ENCODE results near the gene C1QL4.
"Not testable (repeated sequence)": the region's sequence is repeated elsewhere in the genome, so short reads cannot be mapped to it uniquely, and the experiment has no call there.

Gene C1QL4

GRCh38 chr12:49347311-49348193, 10.6 kb upstream of the C1QL4 start:
- peak; percentile 78 for DNase-seq

DNA sequence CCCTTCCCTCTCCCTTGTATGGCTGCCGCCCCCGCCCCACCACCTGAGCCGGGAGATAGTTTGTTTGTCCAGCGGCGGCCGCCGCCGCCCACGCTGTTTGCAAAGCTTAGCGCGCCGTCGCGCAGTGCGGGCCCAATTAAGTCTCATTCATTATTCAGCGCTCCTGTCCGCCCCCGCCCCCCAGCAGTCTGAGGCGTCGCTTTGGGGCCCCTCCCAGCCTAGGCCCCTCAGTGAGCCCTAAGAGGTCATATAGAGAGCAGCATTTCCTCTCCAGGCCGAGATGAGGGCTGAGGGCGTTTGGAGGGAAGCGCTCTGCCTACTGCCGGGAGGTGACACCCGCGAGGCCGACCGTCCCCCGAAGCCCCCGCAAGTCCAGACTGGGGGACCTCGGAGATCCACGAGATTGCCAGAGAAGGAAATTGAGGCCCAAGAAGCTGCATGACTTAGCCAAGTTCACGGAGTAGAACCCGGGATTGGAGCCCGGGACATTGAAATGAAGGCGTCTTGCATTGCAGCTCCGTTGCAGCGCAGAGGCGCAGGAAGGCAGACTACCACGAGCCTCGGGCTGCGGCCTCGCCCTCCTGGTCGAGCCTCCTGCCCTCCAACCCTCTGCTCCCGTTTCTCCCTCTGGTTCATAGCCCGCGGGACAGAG, 9.8 kb upstream of the C1QL4 start, which contains the start of gene DNAJC22:
DNAJC22 (plus strand) TSS at position 230 of the 652 bp plus-strand sequence. CDS start 1,985 bp downstream, outside the sequence.
- DNase-seq, result no peak

DNA sequence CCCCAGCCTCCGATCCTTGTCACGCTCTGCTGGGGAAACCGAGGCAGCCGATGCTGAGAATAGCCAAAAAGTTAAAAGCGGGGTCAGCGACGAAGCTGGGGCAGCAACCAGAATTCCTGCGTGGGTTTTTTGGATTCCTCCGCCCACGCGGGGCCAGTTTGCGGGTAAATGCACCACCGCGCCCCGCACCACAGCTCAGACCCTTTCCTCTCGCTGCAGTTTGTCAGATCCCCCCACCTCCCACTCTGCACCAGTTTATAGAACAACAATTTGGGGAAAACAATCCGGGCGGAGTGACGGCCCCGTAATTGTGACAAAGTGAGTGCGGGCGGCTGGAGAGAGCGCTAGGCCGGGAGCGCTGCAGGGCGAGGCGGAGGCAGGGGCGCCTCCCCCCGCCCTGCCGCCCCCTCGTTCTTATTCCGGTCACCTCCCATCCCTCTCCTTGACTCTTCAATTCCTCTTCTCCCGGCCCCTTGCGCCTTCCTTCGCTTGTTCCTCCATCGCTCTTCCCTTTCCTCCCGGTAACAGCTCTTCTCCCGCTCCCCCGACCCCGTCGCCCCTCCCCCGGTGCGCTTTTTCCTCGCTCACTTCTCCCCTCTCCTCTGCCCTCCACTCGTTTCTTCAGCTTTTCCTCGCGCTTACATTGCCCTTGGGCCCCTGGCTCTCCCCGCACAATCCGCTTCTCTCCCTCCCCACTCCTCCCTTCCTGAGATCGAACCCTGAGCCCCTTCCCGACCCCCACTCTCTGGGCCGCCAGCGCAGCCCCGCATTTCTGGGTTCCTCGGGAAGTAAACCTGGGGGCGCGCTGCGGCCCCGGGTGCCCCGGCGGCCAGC, 9.1 kb upstream of the C1QL4 start:
- no peak for DNase-seq

DNA sequence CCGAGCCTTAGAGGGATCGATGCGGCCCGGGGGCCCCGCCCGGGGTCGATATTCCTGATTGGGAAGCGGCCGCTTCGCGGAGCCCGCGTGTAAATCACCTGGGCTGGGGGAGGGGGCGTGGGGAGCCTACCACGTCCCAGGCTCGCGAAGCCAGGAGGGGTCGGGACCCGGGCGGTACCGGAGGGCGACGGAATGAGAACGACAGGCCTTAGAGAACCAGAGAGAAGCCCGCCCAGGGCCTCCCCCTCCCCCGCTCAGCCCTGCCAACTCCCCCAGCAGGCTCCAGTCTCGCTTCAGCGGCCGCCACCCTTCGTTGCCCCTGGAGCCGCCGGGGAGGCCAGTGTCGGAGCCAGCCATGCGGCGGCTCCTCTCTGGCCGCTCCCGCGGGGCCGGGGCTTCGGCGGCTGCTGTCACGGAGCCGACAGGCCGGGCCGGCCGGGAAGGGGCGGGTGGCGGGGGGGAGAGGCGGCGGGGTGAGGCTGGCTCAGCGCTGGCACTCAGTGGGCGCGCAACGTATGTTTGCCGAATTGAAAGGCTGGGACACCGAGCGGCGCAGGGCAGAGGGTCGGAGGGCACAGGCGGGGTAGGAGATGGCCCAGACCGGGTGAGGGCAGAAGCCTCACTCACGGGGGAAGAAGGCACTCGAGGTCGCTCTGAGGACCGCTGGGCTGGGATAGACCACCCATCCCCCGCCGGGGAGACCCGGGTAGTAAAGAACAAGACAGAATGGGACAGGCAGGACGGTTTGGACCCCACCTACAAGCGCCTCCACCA, 8.2 kb upstream of the C1QL4 start:
- peak; percentile 56 for DNase-seq

DNA sequence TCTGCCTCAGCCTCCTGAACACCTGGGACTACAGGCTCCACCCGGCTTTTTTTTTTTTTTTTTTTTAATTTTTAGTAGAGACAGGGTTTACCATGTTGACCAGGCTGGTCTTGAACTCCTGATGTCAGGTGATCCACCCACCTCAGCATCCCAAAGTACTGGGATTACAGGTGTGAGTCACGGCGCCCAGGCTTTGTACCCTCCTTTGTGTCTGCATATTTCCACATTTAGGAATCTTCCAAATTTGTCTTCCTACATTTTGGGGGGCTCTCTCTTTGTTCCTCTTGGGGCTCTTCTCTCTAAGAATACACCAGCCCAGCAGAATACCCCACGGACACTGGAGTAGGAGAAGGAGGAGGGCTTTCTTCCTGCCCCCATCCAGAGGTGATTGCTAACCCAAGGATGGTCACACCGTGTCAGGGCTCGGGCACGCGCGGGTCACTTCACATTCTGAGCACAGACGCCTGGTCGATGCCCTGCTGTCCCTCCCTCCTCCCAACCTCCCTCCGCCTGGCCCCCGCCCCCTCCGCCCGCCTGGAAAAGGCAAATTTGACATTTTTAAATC, 7.6 kb upstream of the C1QL4 start:
- DNase-seq, result no peak

DNA sequence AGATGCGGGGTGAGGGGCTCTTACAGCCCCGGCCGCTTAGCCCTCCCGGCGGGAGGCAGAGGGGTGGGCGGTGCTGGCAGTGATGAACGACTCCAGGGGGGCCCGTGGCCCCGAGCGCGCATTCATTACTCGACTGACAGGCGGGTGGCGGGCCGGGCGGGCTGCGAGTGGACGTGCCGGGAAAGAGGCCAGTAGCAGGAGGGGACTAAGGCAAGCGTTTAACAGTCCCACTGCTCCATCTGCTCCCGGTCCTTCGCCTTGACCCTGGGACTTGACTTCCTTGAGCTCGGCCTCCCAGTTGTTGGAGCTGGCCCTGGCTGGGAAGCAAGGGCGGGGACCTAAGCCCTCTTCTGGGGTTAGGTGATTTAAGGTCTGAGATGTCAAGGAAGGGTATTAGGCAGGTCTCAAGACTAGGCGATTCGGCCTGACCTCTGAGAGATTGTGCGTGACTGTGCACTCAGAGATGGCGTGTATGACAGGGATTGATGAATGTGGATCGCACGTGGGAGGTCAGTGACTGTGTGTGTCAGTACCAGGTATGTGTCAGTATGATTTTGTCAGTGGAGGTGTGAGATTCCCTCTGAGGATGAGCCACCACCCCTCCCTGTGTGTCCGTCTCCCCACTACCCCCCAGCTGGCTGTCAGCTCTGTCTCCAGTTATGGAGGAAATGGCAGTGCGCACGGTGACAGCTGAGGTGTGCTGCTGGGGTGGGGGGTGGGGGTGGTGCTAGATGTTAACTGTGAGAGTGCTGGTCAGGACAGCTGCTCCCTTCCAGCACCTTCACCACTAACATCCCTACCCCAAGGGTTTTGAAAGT, 6.1 kb upstream of the C1QL4 start:
- no peak for DNase-seq

DNA sequence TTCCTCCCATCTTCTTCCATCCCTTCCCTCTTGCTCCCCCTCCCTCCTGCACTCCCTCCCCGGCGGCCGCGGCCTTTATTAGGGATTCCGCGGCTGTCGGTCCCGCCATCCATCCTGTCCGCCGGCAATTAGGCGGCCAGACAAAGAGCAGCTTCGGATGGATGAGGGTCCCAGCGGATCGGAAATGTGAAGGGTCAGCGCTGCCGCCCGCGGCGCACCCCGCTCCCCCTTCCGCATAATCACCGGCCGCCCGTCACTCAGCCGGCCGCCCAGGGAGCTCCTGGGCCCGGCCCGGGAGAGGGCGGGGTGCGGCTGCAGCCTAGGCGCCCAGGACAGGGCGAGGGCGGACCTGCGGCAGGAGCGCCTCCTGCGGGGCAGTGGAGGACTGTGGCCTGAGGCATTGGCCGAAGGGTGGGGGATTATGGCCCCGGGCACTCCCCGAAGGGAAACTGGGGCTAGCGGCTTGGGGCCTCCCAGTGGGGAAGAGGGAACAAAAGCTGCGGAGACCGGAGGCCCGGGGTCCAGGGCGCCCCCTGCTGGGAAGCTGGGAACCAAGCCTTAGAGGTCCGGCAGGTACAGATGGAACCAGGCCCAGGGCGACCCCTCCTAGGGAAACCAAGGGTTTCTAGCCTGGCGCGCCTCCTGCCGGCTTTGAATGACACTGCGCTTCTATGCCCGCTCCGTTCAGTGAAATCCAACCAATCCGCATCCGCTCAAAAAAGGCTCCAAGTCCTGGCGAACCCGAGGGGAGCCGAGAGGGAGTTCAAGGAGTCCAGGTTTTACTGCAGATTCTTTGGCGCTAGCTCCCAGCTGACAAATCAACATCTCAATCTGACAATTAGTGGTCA, 5.3 kb upstream of the C1QL4 start:
- peak; percentile 93 for DNase-seq

DNA sequence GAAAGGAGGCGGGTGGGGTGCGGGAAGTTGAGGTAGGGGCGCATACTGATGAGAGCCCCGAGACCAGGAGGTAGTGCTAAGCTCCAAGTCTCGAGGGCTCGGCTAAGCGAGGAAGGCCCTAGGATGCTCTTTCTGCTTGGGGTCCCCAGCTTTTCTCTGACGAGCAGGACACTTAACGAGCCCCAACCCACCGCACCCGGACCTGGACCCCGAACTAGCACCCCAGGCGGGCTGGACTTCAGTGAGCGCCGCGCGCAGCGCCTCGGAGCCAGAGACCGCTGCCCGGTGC, 4.7 kb upstream of the C1QL4 start:
- DNase-seq, result no peak

DNA sequence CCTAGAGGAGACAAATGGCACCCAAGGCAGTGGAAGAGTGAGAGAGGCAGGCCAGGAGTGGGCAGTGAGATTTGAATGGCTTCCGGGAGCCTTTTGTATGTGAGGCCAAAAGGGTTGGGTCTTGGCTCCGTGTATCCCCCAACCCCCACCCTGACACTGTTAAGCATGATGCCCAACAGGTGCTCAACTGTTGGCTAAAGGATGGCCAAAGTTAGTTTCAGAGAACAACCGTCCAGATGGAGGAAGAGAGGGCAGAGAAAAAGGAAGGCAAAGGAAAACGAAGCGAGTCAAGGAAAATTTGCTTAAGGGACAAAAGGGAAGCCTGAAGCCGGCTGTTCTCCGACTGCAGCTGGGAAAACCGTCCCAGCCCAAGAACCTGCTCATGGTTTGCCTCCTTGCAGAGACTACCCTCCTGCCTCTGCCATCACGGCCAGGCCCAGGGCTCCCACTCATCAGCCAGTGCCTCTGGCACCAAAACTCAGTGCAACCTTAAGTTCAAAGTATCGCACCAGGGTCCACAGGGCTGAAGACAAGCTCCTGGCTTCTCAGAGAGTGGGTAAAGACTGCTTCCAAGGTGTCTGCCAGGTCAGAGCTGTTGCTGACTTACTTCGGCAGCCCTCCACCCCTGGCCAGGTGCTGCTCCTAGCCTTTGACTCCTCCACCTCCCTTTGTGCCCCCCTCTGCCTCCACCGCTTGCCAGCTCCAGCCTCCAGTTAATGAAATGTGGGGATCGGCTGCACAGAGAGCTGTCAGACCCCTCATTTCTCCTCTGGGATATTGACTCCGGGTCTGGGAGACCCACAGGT, 4.2 kb upstream of the C1QL4 start:
- no peak for DNase-seq

DNA sequence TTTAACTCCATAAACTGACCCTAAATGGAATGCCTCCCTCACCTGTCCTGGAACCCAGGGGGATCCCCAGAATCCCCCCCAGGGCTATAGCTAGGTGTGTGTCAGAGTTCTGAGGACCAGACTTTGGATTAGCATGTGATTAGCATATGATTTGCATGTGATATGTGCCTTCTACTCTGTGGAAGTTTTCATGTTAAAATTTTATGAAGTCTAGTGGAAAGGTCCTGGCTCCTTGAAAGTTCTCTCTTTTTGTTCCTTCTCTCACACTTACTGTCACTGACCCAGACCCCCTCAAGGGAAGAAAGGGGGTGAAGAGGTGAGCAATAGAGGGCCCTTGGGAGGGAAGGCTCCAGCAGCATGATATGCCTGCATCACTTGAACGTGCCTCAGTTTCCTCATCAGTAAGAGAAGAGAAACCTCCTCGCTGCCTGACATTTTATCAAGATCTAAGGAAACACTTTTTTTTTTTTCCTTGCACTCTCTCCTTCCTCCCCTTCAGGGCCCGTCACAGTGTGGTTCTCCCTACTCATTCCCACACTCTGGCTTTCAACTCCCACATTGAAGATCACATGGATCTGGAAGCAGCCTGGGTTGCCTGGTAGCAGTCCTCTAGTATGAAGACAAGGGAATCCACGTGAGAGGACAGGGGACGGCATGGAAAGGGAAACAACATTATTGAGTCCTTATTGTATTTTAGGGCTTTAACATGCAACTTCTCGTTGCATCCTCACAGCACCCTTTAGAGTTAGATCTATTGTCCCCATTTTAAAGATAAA, 3.3 kb upstream of the C1QL4 start:
- DNase-seq, result no peak

DNA sequence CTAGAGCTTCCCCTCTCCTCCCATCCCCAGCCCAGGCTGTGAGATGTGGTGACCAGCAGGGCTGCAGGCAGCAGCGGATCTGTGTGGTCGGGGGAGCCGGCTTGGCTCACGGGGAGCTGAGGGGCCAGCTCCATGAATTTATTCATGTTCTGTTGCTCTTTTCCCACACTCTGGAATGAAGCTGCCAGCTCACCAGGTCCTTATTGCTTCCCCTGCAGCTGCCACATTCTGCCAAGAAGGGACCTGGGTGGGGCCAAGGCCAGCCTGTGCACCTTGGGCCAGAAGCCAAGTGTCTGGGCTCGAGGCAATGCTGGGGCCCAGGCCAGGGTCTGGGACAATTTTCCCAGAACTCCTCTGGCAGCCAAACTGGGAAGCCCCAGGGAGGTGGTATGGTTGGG, 2.5 kb upstream of the C1QL4 start:
- DNase-seq, result no peak

DNA sequence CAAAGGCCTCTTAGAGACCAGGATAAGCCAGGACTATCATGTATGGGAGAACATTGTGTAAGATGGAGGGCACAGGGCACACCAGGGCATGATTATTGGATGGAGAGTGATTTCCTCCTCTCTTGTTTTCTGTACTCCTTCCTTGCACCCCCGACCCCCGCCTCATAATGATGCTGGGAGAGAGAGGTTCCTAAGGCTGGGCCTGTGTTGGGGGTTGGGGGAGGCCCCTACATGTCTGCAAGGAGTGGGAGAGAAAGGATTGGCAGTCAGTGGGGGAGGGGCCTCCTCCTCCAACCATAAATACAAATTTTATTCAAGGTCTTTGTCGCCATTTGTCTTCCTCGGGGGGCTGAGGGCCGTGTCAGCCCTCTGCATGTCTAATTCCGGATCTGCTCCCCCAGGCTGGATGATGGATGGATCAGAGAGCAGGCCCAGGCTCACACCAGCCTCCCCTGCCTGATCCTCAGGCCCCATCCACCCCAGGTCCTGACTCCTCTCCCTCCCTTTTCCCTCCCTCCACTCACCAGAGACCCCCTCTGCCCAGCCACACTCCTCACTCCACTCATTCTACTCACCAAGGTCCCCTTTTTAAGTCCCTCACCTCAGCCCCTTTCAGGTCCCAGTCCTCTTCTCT, 2.0 kb upstream of the C1QL4 start:
- DNase-seq, result no peak

DNA sequence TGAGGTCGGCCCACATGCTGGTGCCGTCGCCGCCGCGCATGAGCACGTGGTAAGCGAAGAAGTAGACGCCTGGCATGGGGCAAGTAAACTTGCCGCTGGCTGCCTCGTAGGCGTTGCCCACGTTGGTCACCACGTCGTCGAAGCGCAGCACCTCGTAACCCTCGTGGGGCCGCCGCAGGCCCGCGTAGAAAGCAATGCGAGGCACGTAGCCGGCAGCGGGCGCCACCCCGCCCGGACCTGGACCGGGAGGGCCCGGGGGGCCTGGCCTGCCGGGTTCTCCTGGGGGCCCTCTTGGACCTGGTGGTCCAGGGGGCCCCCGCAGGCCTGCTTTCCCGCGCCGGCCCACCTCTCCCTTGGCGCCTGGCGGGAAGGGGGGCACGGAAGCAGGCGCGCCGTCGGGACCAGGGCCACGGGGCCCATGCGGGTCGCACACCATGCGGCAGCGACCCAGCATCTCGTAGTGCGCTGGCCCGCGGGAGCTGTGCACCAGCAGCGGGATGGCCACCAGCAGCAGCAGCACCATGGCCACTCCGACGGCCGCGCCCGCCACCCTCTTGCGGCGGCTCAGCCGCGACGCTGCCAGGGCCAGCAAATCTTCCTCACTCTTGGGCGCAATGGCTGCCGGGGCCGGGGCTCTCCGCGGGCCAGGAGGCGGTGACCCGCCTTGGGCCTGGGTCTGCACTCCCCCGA, 888 bp downstream of the C1QL4 start:
- DNase-seq, result no peak

DNA sequence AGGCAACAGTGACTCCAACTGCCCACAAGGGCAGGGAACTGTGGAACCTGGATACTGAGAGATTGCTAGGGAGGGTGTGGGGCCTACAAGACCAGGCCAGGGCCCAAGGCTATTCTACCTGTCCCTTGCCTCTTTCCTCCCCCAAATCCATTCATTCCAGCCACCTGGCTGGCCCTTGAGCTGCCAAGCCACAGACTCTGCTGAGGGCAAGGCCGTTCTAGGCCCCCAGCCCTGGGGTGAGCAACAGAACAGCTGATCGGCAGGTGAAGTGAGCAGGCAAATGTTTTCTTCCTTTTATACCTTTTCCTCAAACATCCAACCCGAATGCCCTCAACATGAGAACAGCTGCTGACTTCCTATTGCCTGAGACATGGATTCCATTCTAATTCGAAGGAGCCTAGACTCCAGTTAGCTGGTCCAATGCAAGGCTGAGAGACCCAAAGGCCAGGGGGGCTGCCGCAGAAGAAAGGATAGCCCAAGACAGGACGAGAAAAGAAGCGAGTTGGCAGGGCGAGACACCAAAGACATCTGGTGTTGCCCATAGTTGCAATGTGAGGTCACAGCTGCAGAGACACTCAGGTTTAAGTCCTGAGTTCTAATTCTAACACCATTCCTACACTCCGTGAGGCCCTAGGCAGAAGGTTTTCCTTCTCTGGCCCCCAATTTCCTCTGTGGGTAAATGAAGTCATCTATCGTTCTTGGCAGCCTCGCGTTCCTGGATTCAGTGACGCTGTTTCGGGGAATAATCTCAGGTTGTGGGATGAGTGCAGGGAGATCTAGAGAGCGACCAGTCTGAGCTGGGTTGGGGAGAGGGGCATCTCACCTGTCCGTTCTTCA, 1.7 kb downstream of the C1QL4 start:
- no peak for DNase-seq

DNA sequence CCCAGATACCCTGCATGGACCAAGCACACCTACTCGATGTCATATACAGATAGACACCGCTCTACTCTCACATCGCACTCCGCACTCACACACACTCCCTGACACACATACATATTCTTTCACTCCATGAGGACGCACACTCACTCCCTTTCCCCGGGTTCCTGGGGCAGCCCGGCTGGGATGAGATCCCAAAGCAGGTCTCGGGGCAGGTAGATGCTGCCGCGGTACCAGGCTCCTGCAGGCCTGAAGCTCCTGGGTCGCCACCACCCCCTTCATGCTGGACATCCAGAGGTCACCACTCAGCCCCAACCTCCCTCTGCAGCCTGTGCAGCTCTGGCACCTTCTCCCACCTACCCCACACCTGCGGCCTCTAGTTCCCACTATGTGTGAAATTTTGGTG, 2.3 kb downstream of the C1QL4 start:
- no peak for DNase-seq

DNA sequence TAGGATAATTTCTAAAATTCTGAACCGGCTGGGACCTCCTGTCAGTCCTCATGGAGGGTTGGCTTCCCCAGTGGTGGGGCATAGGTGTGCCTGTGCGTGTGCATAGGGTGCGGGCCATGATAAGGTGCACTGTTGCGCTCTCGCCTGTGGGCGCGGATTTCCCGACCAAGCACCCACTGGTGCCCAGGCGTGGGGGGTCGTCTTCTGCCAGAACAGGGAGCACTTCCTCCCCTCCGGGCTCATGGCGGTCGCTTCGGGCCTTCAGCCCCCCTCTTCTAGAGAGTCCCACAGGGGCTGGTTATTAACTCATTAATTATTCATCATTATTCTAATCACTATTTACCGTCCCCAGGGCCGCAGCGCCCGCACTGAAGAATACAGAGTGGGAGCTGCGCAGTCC, 2.8 kb downstream of the C1QL4 start:
- no peak for DNase-seq

DNA sequence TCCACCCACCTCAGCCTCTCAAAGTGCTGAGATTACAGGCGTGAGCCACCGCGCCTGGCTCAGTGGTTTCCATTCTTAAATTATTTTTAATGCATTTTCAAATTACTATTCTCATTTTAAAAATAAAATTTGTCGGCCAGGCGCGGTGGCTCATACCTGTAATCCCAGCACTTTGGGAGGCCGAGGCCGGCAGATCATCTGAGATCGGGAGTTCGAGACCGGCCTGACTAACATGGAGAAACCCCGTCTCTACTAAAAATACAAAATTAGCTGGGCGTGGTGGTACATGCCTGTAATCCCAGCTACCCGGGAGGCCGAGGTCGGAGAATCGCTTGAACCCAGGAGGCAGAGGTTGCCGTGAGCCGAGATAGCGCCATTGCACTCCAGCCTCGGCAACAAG, 3.2 kb downstream of the C1QL4 start:
- not testable (repeated sequence) for DNase-seq

All from hematopoietic multipotent progenitor cell treated with erythropoietin and hydrocortisone succinate and interleukin-3 and kit ligand, for 4 days (in vitro differentiated cells).